SU-DHL-6 (cell line): ENCODE data around the gene AUH.

Experiments used
- H2AFZ ChIP-seq: fragments of 200-600 bp; sonication (generic); 2 replicates; pipeline ENCODE4 v1.6.1; 2014; ENCODE audit warnings: low read depth, mild to moderate bottlenecking, moderate library complexity, mixed read lengths, antibody characterized with exemption, low read length; ENCODE audit not compliant: severe bottlenecking
- H3F3A ChIP-seq: fragments of 200-600 bp; shearing (Covaris generic); 2 replicates; pipeline ENCODE4 v1.6.0; 2016; ENCODE audit warnings: antibody characterized with exemption, mild to moderate bottlenecking; ENCODE audit not compliant: insufficient read depth
- H3K27ac ChIP-seq: fragments of 200-600 bp; sonication (generic); 2 replicates; pipeline ENCODE4 v1.5.1; 2016; ENCODE audit warnings: low read depth, mild to moderate bottlenecking, low read length, moderate library complexity, mixed read lengths
- H3K27me3 ChIP-seq: fragments of 200-600 bp; sonication (generic), shearing (Covaris generic); 2 replicates; pipeline ENCODE4 v1.6.0; 2014; ENCODE audit warnings: mild to moderate bottlenecking, low read length
- H3K36me3 ChIP-seq: fragments of 200-600 bp; sonication (generic); 2 replicates; pipeline ENCODE4 v1.6.1; 2014; ENCODE audit warnings: mild to moderate bottlenecking, low read length, mixed read lengths
- H3K4me2 ChIP-seq: fragments of 300-600, 200-600 bp; shearing (Covaris generic), sonication (generic); 2 replicates; pipeline ENCODE4 v1.6.0; 2014; ENCODE audit warnings: low read length, low read depth, mild to moderate bottlenecking; ENCODE audit not compliant: poor library complexity, severe bottlenecking
- H3K4me3 ChIP-seq: fragments of 200-600 bp; sonication (generic); 2 replicates; pipeline ENCODE4 v1.5.1; 2014; ENCODE audit warnings: antibody characterized with exemption, low read length, mild to moderate bottlenecking, mixed read lengths; ENCODE audit not compliant: insufficient read depth, poor library complexity, severe bottlenecking
- H3K79me2 ChIP-seq: fragments of 200-600 bp; sonication (generic); 2 replicates; pipeline ENCODE4 v1.6.1; 2014; ENCODE audit warnings: mild to moderate bottlenecking, low read length, moderate library complexity; ENCODE audit not compliant: insufficient read depth
- H3K9ac ChIP-seq: fragments of 200-600 bp; sonication (generic); 2 replicates; pipeline ENCODE4 v1.7.0; 2014; ENCODE audit warnings: mild to moderate bottlenecking, low read length
- H3K9me2 ChIP-seq: fragments of 200-600 bp; sonication (generic); replicated peaks from 2 replicates; pipeline ENCODE4 v1.6.1; 2014; ENCODE audit warnings: low read length; ENCODE audit not compliant: insufficient read depth
- H3K9me3 ChIP-seq: fragments of 200-600 bp; sonication (generic); 2 replicates; pipeline ENCODE4 v1.6.1; 2014; ENCODE audit warnings: low read length, mixed read lengths; ENCODE audit not compliant: insufficient read depth
- H4K20me1 ChIP-seq: fragments of 200-600 bp; sonication (generic); 2 replicates; pipeline ENCODE4 v1.6.1; 2014; ENCODE audit warnings: low read depth, mild to moderate bottlenecking, antibody characterized with exemption, low read length, moderate library complexity, mixed read lengths
- EZH2phosphoT487 ChIP-seq: fragments of 200-600 bp; sonication (generic), shearing (Covaris generic); conservative IDR thresholded peaks from 2 replicates; pipeline ENCODE4 v1.6.1; 2018; ENCODE audit warnings: mild to moderate bottlenecking, antibody characterized with exemption, low read length, moderate library complexity, mixed read lengths
- TF ChIP-seq, protein P1 (sequence below): fragments of 200-600 bp; sonication (generic); IDR thresholded peaks from one replicate; pipeline ENCODE4 v1.5.1; 2017; ENCODE audit warnings: antibody characterized with exemption, mild to moderate bottlenecking, low read length, moderate library complexity; ENCODE audit not compliant: insufficient read depth, poor library complexity, severe bottlenecking

Gene AUH

DNA sequence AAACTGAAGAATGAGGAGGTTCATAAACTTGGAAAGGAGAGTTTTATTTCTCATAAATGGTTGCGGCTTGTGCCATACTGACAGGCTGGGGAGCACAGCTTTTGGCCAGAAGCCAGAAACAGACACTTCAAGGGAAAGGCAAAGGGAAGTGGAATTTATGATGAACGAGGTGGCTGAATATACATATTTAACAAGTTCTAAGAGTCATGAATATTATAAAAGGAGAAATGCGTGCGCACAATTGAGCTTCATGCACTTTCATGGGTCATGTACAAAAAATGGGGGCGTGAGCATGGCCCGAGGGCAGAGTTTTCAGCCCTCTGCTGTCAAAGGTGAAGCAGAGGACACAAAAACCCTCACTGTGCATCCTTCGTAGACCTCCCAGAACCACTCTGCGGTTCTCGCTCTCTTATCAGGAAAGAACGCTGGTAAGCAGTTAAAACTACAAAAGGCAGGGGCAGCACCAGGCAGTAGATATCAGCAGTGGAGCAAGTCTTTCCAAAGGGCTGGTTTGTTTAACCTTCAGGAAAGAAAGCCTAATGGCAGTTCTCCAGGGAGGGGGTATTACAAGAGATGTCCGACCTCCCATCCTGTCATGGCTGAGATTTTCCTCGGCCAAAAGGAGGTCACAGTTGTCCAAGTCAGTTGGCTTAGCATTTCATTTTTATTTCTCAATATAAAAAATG, 29.0 kb downstream of the AUH start:
- H3K9ac ChIP-seq = no peak overlapping the region
- H3F3A ChIP-seq = no peaks in the 10 kb centered on the region
- TF ChIP-seq, protein P1, sequence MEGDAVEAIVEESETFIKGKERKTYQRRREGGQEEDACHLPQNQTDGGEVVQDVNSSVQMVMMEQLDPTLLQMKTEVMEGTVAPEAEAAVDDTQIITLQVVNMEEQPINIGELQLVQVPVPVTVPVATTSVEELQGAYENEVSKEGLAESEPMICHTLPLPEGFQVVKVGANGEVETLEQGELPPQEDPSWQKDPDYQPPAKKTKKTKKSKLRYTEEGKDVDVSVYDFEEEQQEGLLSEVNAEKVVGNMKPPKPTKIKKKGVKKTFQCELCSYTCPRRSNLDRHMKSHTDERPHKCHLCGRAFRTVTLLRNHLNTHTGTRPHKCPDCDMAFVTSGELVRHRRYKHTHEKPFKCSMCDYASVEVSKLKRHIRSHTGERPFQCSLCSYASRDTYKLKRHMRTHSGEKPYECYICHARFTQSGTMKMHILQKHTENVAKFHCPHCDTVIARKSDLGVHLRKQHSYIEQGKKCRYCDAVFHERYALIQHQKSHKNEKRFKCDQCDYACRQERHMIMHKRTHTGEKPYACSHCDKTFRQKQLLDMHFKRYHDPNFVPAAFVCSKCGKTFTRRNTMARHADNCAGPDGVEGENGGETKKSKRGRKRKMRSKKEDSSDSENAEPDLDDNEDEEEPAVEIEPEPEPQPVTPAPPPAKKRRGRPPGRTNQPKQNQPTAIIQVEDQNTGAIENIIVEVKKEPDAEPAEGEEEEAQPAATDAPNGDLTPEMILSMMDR = no peak
- TF ChIP-seq EZH2phosphoT487 = no peak
- H3K4me2 ChIP-seq = no peak overlapping the region
- no peaks in the 10 kb centered on the region for H3K27me3 ChIP-seq
- no peak overlapping the region for H3K4me3 ChIP-seq
- no peak overlapping the region for H2AFZ ChIP-seq
- H3K36me3 ChIP-seq = no peaks in the 10 kb centered on the region
- H3K79me2 ChIP-seq = no peaks in the 10 kb centered on the region
- H4K20me1 ChIP-seq = no peaks in the 10 kb centered on the region
- no peak overlapping the region for H3K27ac ChIP-seq
- no peaks in the 10 kb centered on the region for H3K9me2 ChIP-seq
- no peaks in the 10 kb centered on the region for H3K9me3 ChIP-seq

DNA sequence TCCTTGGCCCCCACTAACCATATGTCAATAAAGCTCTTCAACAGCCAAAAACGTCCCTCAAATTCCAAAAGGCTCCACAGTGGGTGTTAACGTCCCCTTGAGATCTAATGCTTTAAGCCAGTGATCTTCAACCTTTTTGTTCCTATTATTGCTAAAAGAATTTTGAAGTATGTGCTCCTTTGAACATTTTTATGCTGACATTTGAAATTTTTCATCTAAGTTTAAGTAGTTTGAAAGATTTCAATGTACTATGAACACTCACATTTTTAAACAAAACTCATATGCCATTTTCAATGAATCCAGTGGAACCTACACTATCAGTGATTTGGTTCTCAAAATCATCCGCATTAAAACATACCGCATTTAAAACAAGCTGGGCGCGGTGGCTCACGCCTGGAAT, 29.9 kb downstream of the AUH start:
- no peak overlapping the region for H3K4me3 ChIP-seq

DNA sequence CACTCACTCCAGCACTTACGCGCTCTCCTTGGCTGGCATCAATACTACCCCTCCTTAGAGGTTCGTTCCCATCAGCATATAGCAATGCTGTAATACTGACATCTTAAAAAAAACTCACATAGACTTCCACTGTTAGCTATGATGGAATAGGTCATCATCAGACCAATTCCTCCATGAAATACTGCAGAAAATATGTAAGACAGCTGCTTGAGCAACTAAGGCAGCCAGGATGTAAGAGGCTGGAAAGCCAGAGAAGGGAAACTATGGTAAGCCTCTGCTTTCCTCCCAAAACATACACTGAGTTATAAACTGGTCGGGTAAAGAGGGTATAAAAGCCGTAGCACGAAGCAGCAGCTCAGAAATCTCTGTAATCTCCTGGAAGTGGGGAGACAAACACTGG, 33.5 kb downstream of the AUH start:
- no peaks in the 10 kb centered on the region for H3K79me2 ChIP-seq
- no peaks in the 10 kb centered on the region for H3K9me3 ChIP-seq

More for the DNA sequence above, 29.9 kb downstream of the AUH start:
- Histone ChIP-seq H3K36me3 (no peaks in the 10 kb centered on the region), H4K20me1 (no peaks in the 10 kb centered on the region), H2AFZ (no peak overlapping the region), H3K9me3 (no peaks in the 10 kb centered on the region), H3F3A (no peaks in the 10 kb centered on the region), H3K79me2 (no peaks in the 10 kb centered on the region), H3K9me2 (no peaks in the 10 kb centered on the region), H3K27me3 (no peaks in the 10 kb centered on the region), H3K27ac (no peak overlapping the region), H3K9ac (no peak overlapping the region), H3K4me2 (no peak overlapping the region)
- TF ChIP-seq, protein P1 = no peak
- no peak for TF ChIP-seq EZH2phosphoT487

More for the DNA sequence above, 33.5 kb downstream of the AUH start:
- Histone ChIP-seq H3K27ac (no peak overlapping the region), H3K4me2 (no peak overlapping the region), H3K4me3 (no peak overlapping the region), H4K20me1 (no peaks in the 10 kb centered on the region), H2AFZ (no peak overlapping the region), H3K9me2 (no peaks in the 10 kb centered on the region), H3K36me3 (no peaks in the 10 kb centered on the region), H3K27me3 (no peaks in the 10 kb centered on the region), H3K9ac (no peak overlapping the region), H3F3A (no peaks in the 10 kb centered on the region)
- TF ChIP-seq EZH2phosphoT487 = no peak
- TF ChIP-seq, protein P1 = no peak
